ENCODE measurements around the gene MICALL2.

GRCh38 chr7:1407892-1408291 is 51.4 kb downstream of the MICALL2 start:
- TF ChIP-seq EZH2 (IDR thresholded peaks at IDR 0.05) (no peak), POLR2AphosphoS5 (IDR thresholded peaks at IDR 0.05; ENCODE audit: borderline replicate concordance, low read depth, low read length) (no peak)

All from SK-N-MC (cell line).